Activated naive CD4-positive, alpha-beta T cell treated with anti-CD3 and anti-CD28 coated beads, Interleukin-2, amount 50 U/mL, for 24 hours (primary cell): ENCODE measurements around the gene NCOR2.
A peak's percentile ranks its signal among the peaks of the same experiment; 100 is the strongest.

Experiments
- H3K27ac Mint-ChIP-seq: one replicate; pipeline ENCODE4 v1.8.0; 2021; ENCODE audit warnings: mild to moderate bottlenecking, mixed read lengths
- H3K27me3 Mint-ChIP-seq: one replicate; pipeline ENCODE4 v1.8.0; 2021; ENCODE audit warnings: mixed read lengths
- H3K36me3 Mint-ChIP-seq: one replicate; pipeline ENCODE4 v1.8.0; 2021; ENCODE audit warnings: mixed read lengths
- H3K4me1 Mint-ChIP-seq: one replicate; pipeline ENCODE4 v1.8.0; 2021; ENCODE audit warnings: mixed read lengths
- H3K4me3 Mint-ChIP-seq: one replicate; pipeline ENCODE4 v1.8.0; 2021; ENCODE audit warnings: mild to moderate bottlenecking, mixed read lengths
- H3K9me3 Mint-ChIP-seq: one replicate; pipeline ENCODE4 v1.8.0; 2021; ENCODE audit warnings: mixed read lengths

Gene NCOR2

GRCh38 chr12:124569375-124570148 is 2.1 kb upstream of the NCOR2 start:
- Mint-ChIP-seq H3K36me3 (no peaks in the 10 kb centered on the region), H3K4me1 (peaks cover 14% of the 10 kb centered on the region), H3K27ac (no peak overlapping the region), H3K4me3 (no peak overlapping the region), H3K27me3 (no peaks in the 10 kb centered on the region), H3K9me3 (no peaks in the 10 kb centered on the region)

- Mint-ChIP-seq H3K9me3 (no peaks in the 10 kb centered on the region), H3K4me1 (peaks cover 19% of the 10 kb centered on the region), H3K36me3 (no peaks in the 10 kb centered on the region), H3K27me3 (no peaks in the 10 kb centered on the region), H3K4me3 (peak overlapping the region; percentile 87), H3K27ac (peak overlapping the region; percentile 51)
These were observed 1.3 kb upstream of the NCOR2 start for GRCh38 chr12:124568431-124569374.

- Mint-ChIP-seq H3K4me3 (peak overlapping the region; percentile 87), H3K4me1 (peaks cover 27% of the 10 kb centered on the region), H3K9me3 (no peaks in the 10 kb centered on the region), H3K36me3 (no peaks in the 10 kb centered on the region), H3K27me3 (no peaks in the 10 kb centered on the region), H3K27ac (peak overlapping the region; percentile 90)
These were observed 411 bp upstream of the NCOR2 start for GRCh38 chr12:124567673-124568373.

- Mint-ChIP-seq H3K9me3 (no peaks in the 10 kb centered on the region), H3K4me3 (peak overlapping the region; percentile 94), H3K4me1 (peaks cover 34% of the 10 kb centered on the region), H3K27me3 (no peaks in the 10 kb centered on the region), H3K27ac (peak overlapping the region; percentile 82), H3K36me3 (no peaks in the 10 kb centered on the region)
These were observed 1.0 kb downstream of the NCOR2 start for GRCh38 chr12:124566161-124566996.

- no peaks in the 10 kb centered on the region for H3K27me3 Mint-ChIP-seq
- H3K4me3 Mint-ChIP-seq: peak overlapping the region; percentile 94
- H3K27ac Mint-ChIP-seq: peak overlapping the region; percentile 30
- H3K36me3 Mint-ChIP-seq: no peaks in the 10 kb centered on the region
- peaks cover 41% of the 10 kb centered on the region for H3K4me1 Mint-ChIP-seq
- no peaks in the 10 kb centered on the region for H3K9me3 Mint-ChIP-seq
These were observed 1.7 kb downstream of the NCOR2 start for GRCh38 chr12:124565656-124566160.

GRCh38 chr12:124564971-124565491 is 2.4 kb downstream of the NCOR2 start:
- no peaks in the 10 kb centered on the region for H3K27me3 Mint-ChIP-seq
- peaks cover 46% of the 10 kb centered on the region for H3K4me1 Mint-ChIP-seq
- H3K27ac Mint-ChIP-seq: no peak overlapping the region

GRCh38 chr12:124564232-124564958 is 3.0 kb downstream of the NCOR2 start:
- Mint-ChIP-seq H3K27me3 (no peaks in the 10 kb centered on the region), H3K27ac (no peak overlapping the region), H3K36me3 (peaks cover 1% of the 10 kb centered on the region), H3K4me3 (no peak overlapping the region), H3K9me3 (no peaks in the 10 kb centered on the region), H3K4me1 (peaks cover 46% of the 10 kb centered on the region)

More at GRCh38 chr12:124564971-124565491, 2.4 kb downstream of the NCOR2 start:
- H3K4me3 Mint-ChIP-seq: peak overlapping the region; percentile 94
- no peaks in the 10 kb centered on the region for H3K36me3 Mint-ChIP-seq
- no peaks in the 10 kb centered on the region for H3K9me3 Mint-ChIP-seq

- Mint-ChIP-seq H3K4me1 (peaks cover 46% of the 10 kb centered on the region), H3K9me3 (no peaks in the 10 kb centered on the region), H3K27me3 (no peaks in the 10 kb centered on the region), H3K4me3 (peak overlapping the region; percentile 64), H3K27ac (no peak overlapping the region), H3K36me3 (peaks cover 2% of the 10 kb centered on the region)
These were observed 3.6 kb downstream of the NCOR2 start for GRCh38 chr12:124563809-124564208.

- no peaks in the 10 kb centered on the region for H3K27me3 Mint-ChIP-seq
- H3K4me3 Mint-ChIP-seq: peak overlapping the region; percentile 64
- H3K27ac Mint-ChIP-seq: no peak overlapping the region
- peaks cover 2% of the 10 kb centered on the region for H3K36me3 Mint-ChIP-seq
- H3K9me3 Mint-ChIP-seq: no peaks in the 10 kb centered on the region
- H3K4me1 Mint-ChIP-seq: peaks cover 42% of the 10 kb centered on the region
These were observed 4.0 kb downstream of the NCOR2 start for GRCh38 chr12:124563401-124563800.

GRCh38 chr12:124562796-124563181 is 4.6 kb downstream of the NCOR2 start:
- peaks cover 2% of the 10 kb centered on the region for H3K36me3 Mint-ChIP-seq
- no peak overlapping the region for H3K27ac Mint-ChIP-seq
- no peaks in the 10 kb centered on the region for H3K27me3 Mint-ChIP-seq
- no peaks in the 10 kb centered on the region for H3K9me3 Mint-ChIP-seq
- H3K4me3 Mint-ChIP-seq: no peak overlapping the region
- H3K4me1 Mint-ChIP-seq: peaks cover 38% of the 10 kb centered on the region

- Mint-ChIP-seq H3K27ac (no peak overlapping the region), H3K36me3 (peaks cover 2% of the 10 kb centered on the region), H3K4me1 (peaks cover 38% of the 10 kb centered on the region), H3K4me3 (no peak overlapping the region), H3K9me3 (no peaks in the 10 kb centered on the region), H3K27me3 (no peaks in the 10 kb centered on the region)
These were observed 5.2 kb downstream of the NCOR2 start for GRCh38 chr12:124562018-124562795.

- Mint-ChIP-seq H3K36me3 (peaks cover 2% of the 10 kb centered on the region), H3K4me3 (no peak overlapping the region), H3K27ac (peak overlapping the region; percentile 68), H3K9me3 (no peaks in the 10 kb centered on the region), H3K4me1 (peaks cover 44% of the 10 kb centered on the region), H3K27me3 (no peaks in the 10 kb centered on the region)
These were observed 6.2 kb downstream of the NCOR2 start for GRCh38 chr12:124561231-124561630.

GRCh38 chr12:124560146-124560890 is 7.1 kb downstream of the NCOR2 start:
- no peaks in the 10 kb centered on the region for H3K27me3 Mint-ChIP-seq
- peaks cover 2% of the 10 kb centered on the region for H3K36me3 Mint-ChIP-seq
- peaks cover 48% of the 10 kb centered on the region for H3K4me1 Mint-ChIP-seq
- no peaks in the 10 kb centered on the region for H3K9me3 Mint-ChIP-seq
- H3K4me3 Mint-ChIP-seq: no peak overlapping the region
- no peak overlapping the region for H3K27ac Mint-ChIP-seq
